SU-DHL-6 (cell line): Measurements from ENCODE around the gene CFAP65.

Source experiments
- H2AFZ ChIP-seq: fragments of 200-600 bp; sonication (generic); 2 replicates; pipeline ENCODE4 v1.6.1; 2014; ENCODE audit warnings: low read depth, mild to moderate bottlenecking, moderate library complexity, mixed read lengths, antibody characterized with exemption, low read length; ENCODE audit not compliant: severe bottlenecking
- H3F3A ChIP-seq: fragments of 200-600 bp; shearing (Covaris generic); 2 replicates; pipeline ENCODE4 v1.6.0; 2016; ENCODE audit warnings: antibody characterized with exemption, mild to moderate bottlenecking; ENCODE audit not compliant: insufficient read depth
- H3K27ac ChIP-seq: fragments of 200-600 bp; sonication (generic); 2 replicates; pipeline ENCODE4 v1.5.1; 2016; ENCODE audit warnings: low read depth, mild to moderate bottlenecking, low read length, moderate library complexity, mixed read lengths
- H3K27me3 ChIP-seq: fragments of 200-600 bp; sonication (generic), shearing (Covaris generic); 2 replicates; pipeline ENCODE4 v1.6.0; 2014; ENCODE audit warnings: mild to moderate bottlenecking, low read length
- H3K36me3 ChIP-seq: fragments of 200-600 bp; sonication (generic); 2 replicates; pipeline ENCODE4 v1.6.1; 2014; ENCODE audit warnings: mild to moderate bottlenecking, low read length, mixed read lengths
- H3K4me2 ChIP-seq: fragments of 300-600, 200-600 bp; shearing (Covaris generic), sonication (generic); 2 replicates; pipeline ENCODE4 v1.6.0; 2014; ENCODE audit warnings: low read length, low read depth, mild to moderate bottlenecking; ENCODE audit not compliant: poor library complexity, severe bottlenecking
- H3K4me3 ChIP-seq: fragments of 200-600 bp; sonication (generic); 2 replicates; pipeline ENCODE4 v1.5.1; 2014; ENCODE audit warnings: antibody characterized with exemption, low read length, mild to moderate bottlenecking, mixed read lengths; ENCODE audit not compliant: insufficient read depth, poor library complexity, severe bottlenecking
- H3K79me2 ChIP-seq: fragments of 200-600 bp; sonication (generic); 2 replicates; pipeline ENCODE4 v1.6.1; 2014; ENCODE audit warnings: mild to moderate bottlenecking, low read length, moderate library complexity; ENCODE audit not compliant: insufficient read depth
- H3K9ac ChIP-seq: fragments of 200-600 bp; sonication (generic); 2 replicates; pipeline ENCODE4 v1.7.0; 2014; ENCODE audit warnings: mild to moderate bottlenecking, low read length
- H3K9me2 ChIP-seq: fragments of 200-600 bp; sonication (generic); replicated peaks from 2 replicates; pipeline ENCODE4 v1.6.1; 2014; ENCODE audit warnings: low read length; ENCODE audit not compliant: insufficient read depth
- H3K9me3 ChIP-seq: fragments of 200-600 bp; sonication (generic); 2 replicates; pipeline ENCODE4 v1.6.1; 2014; ENCODE audit warnings: low read length, mixed read lengths; ENCODE audit not compliant: insufficient read depth
- H4K20me1 ChIP-seq: fragments of 200-600 bp; sonication (generic); 2 replicates; pipeline ENCODE4 v1.6.1; 2014; ENCODE audit warnings: low read depth, mild to moderate bottlenecking, antibody characterized with exemption, low read length, moderate library complexity, mixed read lengths
- EZH2phosphoT487 ChIP-seq: fragments of 200-600 bp; sonication (generic), shearing (Covaris generic); conservative IDR thresholded peaks from 2 replicates; pipeline ENCODE4 v1.6.1; 2018; ENCODE audit warnings: mild to moderate bottlenecking, antibody characterized with exemption, low read length, moderate library complexity, mixed read lengths
- TF ChIP-seq, protein P1 (sequence below): fragments of 200-600 bp; sonication (generic); IDR thresholded peaks from one replicate; pipeline ENCODE4 v1.5.1; 2017; ENCODE audit warnings: antibody characterized with exemption, mild to moderate bottlenecking, low read length, moderate library complexity; ENCODE audit not compliant: insufficient read depth, poor library complexity, severe bottlenecking

Gene CFAP65

DNA sequence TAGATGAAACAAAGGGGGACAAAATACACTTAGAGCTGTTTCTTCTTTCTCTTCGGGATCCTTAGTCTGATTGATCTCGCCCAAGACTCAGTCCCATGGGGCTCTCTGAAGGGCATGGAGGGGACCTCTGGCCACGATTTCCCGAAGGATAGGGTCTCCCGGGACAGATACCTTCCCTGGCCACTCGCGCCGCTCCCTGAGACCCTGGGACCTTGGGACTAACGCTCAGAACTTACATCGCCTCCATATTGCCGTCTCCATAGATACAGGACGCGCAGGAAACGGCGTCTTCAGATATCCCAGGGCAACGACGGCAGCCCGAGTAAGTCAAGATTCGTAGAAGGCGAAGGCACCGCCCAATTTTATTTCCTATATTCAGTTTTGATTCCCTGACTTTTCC lies at the start of gene CFAP65:
CFAP65 (minus strand) TSS at position 265 of the 400 bp plus-strand sequence. CDS start 2,468 bp downstream, outside the sequence.
- no peaks in the 10 kb centered on the region for H3K9me2 ChIP-seq
- H3K9me3 ChIP-seq = no peaks in the 10 kb centered on the region
- H3K4me3 ChIP-seq = no peak within 1 kb of the TSS
- no peak within 1 kb of the TSS for H2AFZ ChIP-seq
- no peaks in the 10 kb centered on the region for H3K27me3 ChIP-seq
- H3K36me3 ChIP-seq = no peaks in the 10 kb centered on the region
- H3K4me2 ChIP-seq = no peak within 1 kb of the TSS
- H3K79me2 ChIP-seq = no peaks in the 10 kb centered on the region
- no peaks in the 10 kb centered on the region for H3F3A ChIP-seq
- H4K20me1 ChIP-seq = no peaks in the 10 kb centered on the region
- H3K9ac ChIP-seq = no peak within 1 kb of the TSS
- H3K27ac ChIP-seq = no peak within 1 kb of the TSS
- no peak for TF ChIP-seq EZH2phosphoT487
- TF ChIP-seq, protein P1, sequence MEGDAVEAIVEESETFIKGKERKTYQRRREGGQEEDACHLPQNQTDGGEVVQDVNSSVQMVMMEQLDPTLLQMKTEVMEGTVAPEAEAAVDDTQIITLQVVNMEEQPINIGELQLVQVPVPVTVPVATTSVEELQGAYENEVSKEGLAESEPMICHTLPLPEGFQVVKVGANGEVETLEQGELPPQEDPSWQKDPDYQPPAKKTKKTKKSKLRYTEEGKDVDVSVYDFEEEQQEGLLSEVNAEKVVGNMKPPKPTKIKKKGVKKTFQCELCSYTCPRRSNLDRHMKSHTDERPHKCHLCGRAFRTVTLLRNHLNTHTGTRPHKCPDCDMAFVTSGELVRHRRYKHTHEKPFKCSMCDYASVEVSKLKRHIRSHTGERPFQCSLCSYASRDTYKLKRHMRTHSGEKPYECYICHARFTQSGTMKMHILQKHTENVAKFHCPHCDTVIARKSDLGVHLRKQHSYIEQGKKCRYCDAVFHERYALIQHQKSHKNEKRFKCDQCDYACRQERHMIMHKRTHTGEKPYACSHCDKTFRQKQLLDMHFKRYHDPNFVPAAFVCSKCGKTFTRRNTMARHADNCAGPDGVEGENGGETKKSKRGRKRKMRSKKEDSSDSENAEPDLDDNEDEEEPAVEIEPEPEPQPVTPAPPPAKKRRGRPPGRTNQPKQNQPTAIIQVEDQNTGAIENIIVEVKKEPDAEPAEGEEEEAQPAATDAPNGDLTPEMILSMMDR = no peak

DNA sequence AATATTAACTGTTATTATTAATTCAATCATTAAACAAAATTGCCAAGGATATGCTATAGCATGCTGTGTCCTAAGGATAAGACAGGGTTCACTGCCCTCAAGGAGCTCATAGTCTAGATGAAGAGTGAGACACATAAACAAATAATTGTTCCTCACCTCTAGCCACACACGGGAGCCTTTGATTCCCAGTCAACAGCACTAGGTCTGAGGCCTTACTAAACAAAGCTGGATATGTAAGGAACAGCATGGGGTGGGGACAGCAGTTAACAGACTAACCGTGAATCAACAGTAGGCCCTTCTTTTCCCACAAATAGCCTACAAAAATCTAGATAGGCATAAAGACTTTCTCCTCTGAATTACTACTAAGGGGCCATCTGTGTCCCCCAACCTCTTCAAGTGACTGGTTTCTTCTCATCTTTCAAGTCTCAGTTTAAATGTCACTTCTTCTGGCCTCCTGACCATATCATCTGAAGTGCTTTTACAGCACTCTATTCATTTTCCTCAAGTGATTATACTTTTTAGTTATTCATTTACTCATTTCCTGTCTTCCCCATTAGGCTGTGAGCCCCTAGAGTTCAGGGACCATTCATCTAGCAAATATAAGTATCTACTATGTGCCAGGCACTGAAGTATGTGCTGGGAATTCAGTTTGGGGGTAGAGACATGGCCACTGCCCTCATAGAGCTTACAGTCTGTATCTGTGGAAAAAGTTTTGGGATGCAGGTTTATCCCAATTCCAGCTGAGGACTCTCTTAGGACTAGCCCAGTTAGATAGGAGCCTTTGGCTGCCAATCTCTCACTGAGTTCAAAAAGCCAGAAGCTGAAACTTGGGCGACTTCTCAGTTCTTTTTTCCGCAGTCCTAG lies 49.4 kb upstream of the CFAP65 start:
- no peaks in the 10 kb centered on the region for H3K9me3 ChIP-seq
- no peak overlapping the region for H3K4me2 ChIP-seq
- no peak overlapping the region for H3K9ac ChIP-seq

GRCh38 chr2:219089330-219089729 lies 48.0 kb upstream of the CFAP65 start:
- Histone ChIP-seq H4K20me1 (no peaks in the 10 kb centered on the region), H3K4me2 (no peak overlapping the region), H3K9me3 (no peaks in the 10 kb centered on the region), H2AFZ (no peak overlapping the region), H3K9me2 (no peaks in the 10 kb centered on the region), H3K36me3 (no peaks in the 10 kb centered on the region), H3F3A (no peaks in the 10 kb centered on the region), H3K9ac (no peak overlapping the region), H3K4me3 (no peak overlapping the region), H3K27me3 (no peaks in the 10 kb centered on the region), H3K27ac (no peak overlapping the region), H3K79me2 (no peaks in the 10 kb centered on the region)
- TF ChIP-seq EZH2phosphoT487 = no peak
- TF ChIP-seq, protein P1 = no peak

More for the DNA sequence above, 49.4 kb upstream of the CFAP65 start:
- Histone ChIP-seq H3K27ac (no peak overlapping the region), H3K36me3 (no peaks in the 10 kb centered on the region), H4K20me1 (no peaks in the 10 kb centered on the region), H3K9me2 (no peaks in the 10 kb centered on the region), H2AFZ (no peak overlapping the region), H3K27me3 (no peaks in the 10 kb centered on the region), H3F3A (no peaks in the 10 kb centered on the region), H3K4me3 (no peak overlapping the region), H3K79me2 (no peaks in the 10 kb centered on the region)
- TF ChIP-seq, protein P1 = no peak
- TF ChIP-seq EZH2phosphoT487 = no peak
